ENCODE data around the gene GABRR2.

GABRR2 gene

DNA sequence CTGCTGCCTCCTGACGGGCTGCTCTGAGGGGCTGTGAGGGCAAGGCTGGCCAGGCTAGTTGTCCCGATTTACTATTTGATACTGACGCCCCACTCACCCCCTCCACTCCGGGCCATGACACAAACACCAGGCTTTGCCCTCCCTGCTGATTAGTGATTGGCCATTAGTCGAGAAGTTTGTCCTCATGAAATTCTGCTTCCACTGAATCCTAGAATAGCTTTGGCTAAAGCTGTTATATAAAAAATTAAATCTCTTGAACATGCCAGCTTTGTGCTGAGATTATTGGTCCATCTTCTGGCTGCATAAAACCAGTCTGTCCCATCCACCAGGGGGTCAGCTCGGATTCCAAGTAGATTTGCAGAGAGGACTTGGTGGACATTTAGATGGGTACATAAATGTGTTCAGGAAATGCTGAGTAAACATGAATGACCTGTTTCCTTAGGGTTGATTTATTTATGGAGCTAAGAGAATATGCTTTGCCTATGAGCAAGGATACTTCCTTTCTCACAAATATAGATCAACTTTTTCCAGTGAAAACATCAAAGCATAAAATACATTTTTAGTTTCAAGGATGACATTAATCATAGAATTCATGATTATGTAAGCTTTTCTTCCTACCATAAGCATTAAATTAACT is at the start of gene GABRR2:
TSS of gene GABRR2 (minus strand) at position 51 of the 637 bp plus-strand sequence. CDS start 134 bp downstream, outside the sequence.
- no peak for DNase-seq

GRCh38 chr6:89364586-89364985 is 49.5 kb upstream of the GABRR2 start:
- no peak for DNase-seq

DNA sequence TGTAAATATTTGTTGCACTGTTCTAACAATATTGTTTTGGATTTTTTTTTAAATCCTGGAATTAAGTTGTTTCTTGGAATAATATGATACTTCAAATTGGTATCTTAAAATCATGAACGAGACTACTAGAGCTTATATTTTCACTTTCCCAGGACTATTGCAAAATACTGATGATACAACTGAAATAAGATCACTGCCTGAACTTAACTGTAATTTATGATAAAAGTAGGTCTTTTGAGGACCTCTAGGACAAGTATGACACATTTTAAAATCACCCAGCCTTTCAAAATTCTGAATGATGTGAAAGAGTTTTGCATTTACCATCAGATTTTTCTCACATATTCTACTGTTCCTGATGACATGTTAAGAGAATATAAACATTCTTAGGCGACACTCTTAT is 46.1 kb upstream of the GABRR2 start:
- DNase-seq = no peak

GRCh38 chr6:89360415-89360999 is 45.4 kb upstream of the GABRR2 start:
- DNase-seq = no peak

- no peak for DNase-seq
Measured at GRCh38 chr6:89359561-89359960, 44.5 kb upstream of the GABRR2 start.

- DNase-seq = peak; percentile 62
Measured at GRCh38 chr6:89357390-89357789, 42.3 kb upstream of the GABRR2 start.

DNA sequence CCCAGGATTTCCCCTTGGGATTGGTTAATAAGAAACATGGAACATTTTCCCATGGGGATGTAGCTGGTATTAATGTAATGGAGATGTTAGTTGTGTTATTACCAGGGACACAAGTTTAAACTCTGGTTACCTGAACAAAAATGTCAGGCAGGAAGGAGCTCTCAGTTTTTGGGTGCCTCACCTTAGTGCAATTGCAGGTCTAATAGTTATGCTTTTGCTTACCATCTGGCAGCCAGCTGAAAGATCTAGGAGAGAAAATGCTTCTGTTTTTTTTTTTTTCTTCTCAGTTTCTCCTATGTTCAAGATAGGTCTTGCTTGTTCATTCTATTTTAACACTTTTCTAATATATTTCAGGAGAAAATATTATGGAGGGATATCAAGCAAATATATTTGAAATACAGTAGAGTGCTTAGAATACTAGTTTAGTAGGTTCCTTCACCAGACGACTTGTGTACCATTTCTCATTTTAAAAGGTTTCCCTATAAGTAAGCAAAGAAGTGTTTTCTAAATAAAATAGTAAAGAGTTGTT is 41.6 kb upstream of the GABRR2 start:
- DNase-seq = no peak

DNA sequence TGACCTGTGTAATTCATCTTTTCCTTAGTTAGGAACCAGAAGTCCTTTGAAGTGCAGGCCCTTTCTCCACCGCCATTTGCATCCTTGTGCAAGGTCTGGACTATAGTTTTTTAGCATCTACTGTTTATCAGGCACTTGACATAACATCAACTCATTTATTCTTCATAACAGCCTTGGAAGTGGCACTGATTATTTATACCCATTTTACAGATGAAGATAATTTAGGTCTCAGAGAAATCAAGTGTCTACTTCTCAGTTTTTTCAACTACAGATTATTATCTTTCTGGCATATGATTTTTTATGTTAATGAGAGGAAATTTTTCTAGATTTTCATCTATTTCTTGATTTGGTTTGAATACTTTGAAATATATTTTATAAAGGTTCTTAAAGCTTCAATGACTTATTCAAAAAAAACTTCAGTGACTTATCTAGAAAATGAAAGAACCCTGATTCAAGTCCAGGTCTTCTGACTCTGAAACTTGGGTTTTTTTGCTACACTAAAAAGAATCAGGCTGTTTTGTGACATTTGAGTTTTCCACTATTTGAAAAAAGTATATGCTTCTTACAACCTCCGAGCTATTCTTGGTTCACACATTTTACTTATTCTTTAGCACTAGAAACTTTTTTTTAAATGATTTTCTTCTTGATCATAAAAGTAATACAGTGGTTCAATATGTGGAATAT is 40.6 kb upstream of the GABRR2 start:
- no peak for DNase-seq

- no peak for DNase-seq
Measured at GRCh38 chr6:89353702-89354392, 38.7 kb upstream of the GABRR2 start.

DNA sequence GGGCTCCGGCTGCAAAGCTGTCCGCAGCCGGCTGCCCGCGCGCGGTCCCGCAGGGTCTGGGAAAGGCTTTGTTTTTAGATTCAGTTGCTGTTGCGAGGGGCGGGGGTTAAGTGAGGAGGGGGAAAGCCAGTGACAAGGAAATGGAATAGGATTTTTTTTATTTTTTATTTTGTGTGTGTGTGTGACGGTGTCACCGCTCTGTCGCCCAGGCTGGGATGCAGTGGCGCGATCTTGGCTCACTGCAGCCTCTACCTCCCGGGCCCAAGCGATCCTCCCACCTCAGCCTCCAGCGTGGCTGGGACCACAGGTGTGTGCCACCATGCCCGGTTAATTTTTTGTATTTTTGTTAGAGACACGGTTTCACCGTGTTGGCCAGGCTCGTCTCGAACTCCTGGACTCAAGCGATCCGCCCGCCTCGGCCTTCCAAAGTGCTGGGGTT is 38.0 kb upstream of the GABRR2 start:
- DNase-seq = no peak

- peak; percentile 95 for DNase-seq
Measured at GRCh38 chr6:89352278-89353117, 37.4 kb upstream of the GABRR2 start, which contains the start of gene UBE2J1. TSS of gene UBE2J1 (minus strand) at chr6:89352722. CDS start at chr6:89352569, 153 bp downstream.

- DNase-seq = no peak
Measured at GRCh38 chr6:89351671-89352277, 36.7 kb upstream of the GABRR2 start.

- DNase-seq = peak; percentile 69
Measured at GRCh38 chr6:89350281-89350966, 35.3 kb upstream of the GABRR2 start.

DNA sequence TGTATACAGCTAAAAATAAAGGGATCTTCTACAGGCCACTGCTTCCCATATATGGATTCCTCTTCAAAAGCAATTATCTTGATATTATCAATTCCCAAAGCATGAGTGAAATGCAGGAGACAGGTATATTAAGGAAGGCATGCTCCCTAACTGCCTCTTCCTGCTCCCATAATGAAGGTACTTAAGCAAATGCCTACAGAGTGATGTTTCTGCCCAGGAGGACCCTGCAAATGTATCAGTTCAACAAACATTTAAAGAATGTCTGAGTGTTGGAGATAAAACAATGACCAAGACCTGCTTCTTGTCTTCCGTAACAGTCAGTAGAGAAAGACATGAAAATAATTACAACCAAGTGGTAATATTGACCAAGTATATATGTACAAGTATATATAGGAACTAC is 33.3 kb upstream of the GABRR2 start:
- DNase-seq = no peak

GRCh38 chr6:89347825-89348224 is 32.7 kb upstream of the GABRR2 start:
- no peak for DNase-seq

DNA sequence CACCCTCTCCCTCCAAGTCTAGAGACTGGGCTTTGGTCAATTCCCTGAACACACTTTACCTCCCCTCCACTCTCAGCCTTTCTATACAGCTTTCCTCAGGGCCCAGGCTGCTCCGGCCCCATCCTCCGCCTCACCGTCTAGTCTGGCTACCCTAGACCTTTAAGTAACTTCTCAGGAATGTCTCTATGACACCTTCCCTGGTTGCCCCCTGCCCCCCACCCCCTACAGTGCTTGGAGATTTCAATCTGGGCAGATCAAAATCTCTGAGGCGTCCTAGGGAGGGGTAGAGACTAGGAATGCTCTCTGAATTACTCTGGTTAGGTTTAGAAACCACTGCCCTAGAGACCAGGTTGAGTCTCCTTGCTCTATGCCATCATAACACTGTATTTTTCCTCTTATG is 31.3 kb upstream of the GABRR2 start:
- no peak for DNase-seq

GRCh38 chr6:89339565-89339964 is 24.5 kb upstream of the GABRR2 start:
- no peak for DNase-seq

DNA sequence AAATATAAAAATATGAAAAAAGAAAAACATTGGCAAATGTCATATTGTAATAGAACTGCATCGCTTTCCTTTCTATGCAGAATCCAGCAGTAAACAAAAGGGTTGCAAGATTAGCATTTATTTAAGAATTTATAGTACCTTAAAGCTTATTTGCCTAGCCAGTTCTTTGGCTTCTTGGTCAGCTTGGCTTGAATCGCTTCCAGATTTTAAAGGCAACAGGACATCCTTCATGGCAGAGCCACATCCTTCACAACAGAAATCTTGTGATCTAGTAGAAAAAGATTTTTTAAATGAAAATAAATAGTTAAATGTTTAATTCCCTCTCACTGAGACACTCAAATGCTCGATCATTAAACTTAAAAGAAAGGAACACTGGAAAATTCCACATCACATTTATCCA is 20.1 kb upstream of the GABRR2 start:
- no peak for DNase-seq

DNA sequence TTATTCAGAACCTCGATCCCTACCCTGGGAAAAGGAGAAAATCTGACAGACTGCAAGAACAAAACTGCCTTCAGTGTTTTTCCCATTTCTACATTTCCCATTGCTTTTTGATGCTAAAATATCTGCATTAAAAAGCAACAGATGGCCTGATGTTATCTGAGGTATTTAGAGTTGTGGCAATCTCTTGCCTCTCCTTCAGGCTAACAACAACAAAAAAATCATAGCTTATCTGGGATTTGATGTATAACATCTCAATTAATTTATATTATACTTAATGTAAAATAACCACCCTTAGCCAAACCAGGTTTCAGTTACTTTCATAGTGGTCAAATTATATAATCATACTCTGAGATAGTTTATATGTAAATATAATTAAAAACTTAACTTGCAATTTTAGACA is 15.8 kb upstream of the GABRR2 start:
- no peak for DNase-seq

DNA sequence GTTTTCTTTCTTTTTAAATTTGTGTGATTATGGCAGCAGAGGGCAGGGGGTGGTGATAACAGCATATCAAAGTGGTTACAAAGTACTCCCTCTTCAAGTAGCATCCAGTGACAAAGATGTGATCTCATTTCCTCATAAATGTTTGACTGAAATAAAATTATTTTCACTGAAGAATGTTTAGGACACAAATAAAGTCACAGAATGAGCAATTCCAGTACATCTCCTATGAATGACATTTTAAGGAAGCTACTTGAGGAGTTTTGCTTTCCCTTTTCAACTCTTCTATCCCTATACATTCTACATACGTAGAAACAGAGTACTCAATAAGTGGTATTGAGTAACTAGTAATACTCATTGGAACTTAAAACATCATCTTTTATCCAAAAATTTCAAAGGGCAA is 13.9 kb upstream of the GABRR2 start:
- no peak for DNase-seq

GRCh38 chr6:89324304-89324703 is 9.2 kb upstream of the GABRR2 start:
- DNase-seq = no peak
